Panc1 (cell line): ENCODE results near the gene DNAJB4. TPM values are rescaled to one million over a fixed set of nuclear protein-coding genes. Genes with fewer than 3 reads are reported as not detected.

ENCODE experiments used
- ATAC-seq: fragments of 200-7000 bp; cut with Tn5 transposase; 2 replicates; pipeline ENCODE4 v1.9.1; 2020; ENCODE audit warnings: mild to moderate bottlenecking, moderate library complexity
- BruUV-seq: library from RNA; stranded (reverse); fragments of 400-500 nt; replicated peaks from 2 replicates; lab custom pipeline; 2021; lab: Mats Ljungman, UMichigan
- CTCF ChIA-PET: fragments of 300-600 bp; sonication (Branson Sonifier 250); formaldehyde crosslinking; loops from one replicate; lab custom pipeline; 2022; ENCODE audit warnings: antibody characterized with exemption; lab: Charles Lee
- POLR2A ChIA-PET: fragments of 300-600 bp; sonication (Branson Sonifier 250); formaldehyde crosslinking; loops from one replicate; lab custom pipeline; 2022; ENCODE audit warnings: antibody characterized with exemption; lab: Charles Lee
- DNase-seq: peaks from one replicate; pipeline ENCODE4 v3.0.0-alpha.2; 2010; ENCODE audit warnings: low read depth, low spot score
- H3K27ac ChIP-seq: 2 replicates; pipeline ENCODE4 v1.5.1; 2011; ENCODE audit warnings: mild to moderate bottlenecking, low read length, inconsistent platforms
- H3K27me3 ChIP-seq: fragments of 200-500 bp; sonication (Bioruptor generic); 2 replicates; pipeline ENCODE4 v1.6.0; 2014; ENCODE audit warnings: low read length, inconsistent platforms; ENCODE audit not compliant: control insufficient read depth, insufficient read depth
- H3K36me3 ChIP-seq: fragments of 200-500 bp; sonication (Bioruptor generic); 2 replicates; pipeline ENCODE4 v1.5.1; 2014; ENCODE audit warnings: inconsistent platforms, mild to moderate bottlenecking, low read length, moderate library complexity; ENCODE audit not compliant: control insufficient read depth, insufficient read depth
- H3K4me1 ChIP-seq: 2 replicates; pipeline ENCODE4 v1.5.1; 2011; ENCODE audit warnings: inconsistent platforms, mild to moderate bottlenecking, low read length, moderate library complexity; ENCODE audit not compliant: control insufficient read depth, insufficient read depth
- H3K4me3 ChIP-seq, 2 experiments: 2 replicates each; pipeline ENCODE4 v1.5.1; 2011 to 2012; ENCODE audit warnings: low read depth in 2 of 2, low read length in 2 of 2, mild to moderate bottlenecking in 2 of 2, inconsistent platforms in 1 of 2, moderate library complexity in 1 of 2
- H3K9me3 ChIP-seq: fragments of 200-500 bp; sonication (Bioruptor generic); 2 replicates; pipeline ENCODE4 v1.5.1; 2014; ENCODE audit warnings: low read depth, mild to moderate bottlenecking, inconsistent platforms, low read length, moderate library complexity; ENCODE audit not compliant: control insufficient read depth, insufficient read depth
- CTCF ChIP-seq: fragments of 450-650 bp; IDR thresholded peaks from 2 replicates; pipeline ENCODE4 v1.5.1; 2017; ENCODE audit warnings: mild to moderate bottlenecking
- POLR2AphosphoS5 ChIP-seq: IDR thresholded peaks from 2 replicates; pipeline ENCODE4 v1.6.1; 2012; ENCODE audit warnings: mild to moderate bottlenecking, low read depth, low read length, moderate library complexity
- REST ChIP-seq, 2 experiments: IDR thresholded peaks; 2 replicates each; pipeline ENCODE4 v1.6.1; 2011 to 2012; ENCODE audit warnings: low read depth in 2 of 2, control low read depth in 1 of 2, low read length in 1 of 2, mild to moderate bottlenecking in 1 of 2, moderate library complexity in 1 of 2; ENCODE audit not compliant: insufficient read depth in 1 of 2
- SIN3A ChIP-seq: IDR thresholded peaks from 2 replicates; pipeline ENCODE4 v1.6.1; 2012; ENCODE audit warnings: low read depth, mild to moderate bottlenecking, low read length, moderate library complexity, borderline replicate concordance; ENCODE audit not compliant: insufficient read depth
- TCF7L2 ChIP-seq: IDR thresholded peaks from 2 replicates; pipeline ENCODE4 v1.6.1; 2011; ENCODE audit warnings: mild to moderate bottlenecking, low read depth, low read length, inconsistent platforms
- in situ Hi-C: cut with HindIII; loops from 2 replicates; pipeline ENCODE4 v1.10.0; 2016; ENCODE audit warnings: low sequenced_read_pairs, low pct_unique_long_range_greater_than_20kb
- intact Hi-C: fragments of 100-400 bp; cut with micrococcal nuclease; formaldehyde crosslinking; loops from one replicate; pipeline ENCODE4 v1.10.0; 2022; ENCODE audit not compliant: unreplicated experiment
- total RNA-seq: library from RNA; stranded (reverse); gene quantifications from one replicate; pipeline ENCODE4 v1.2.1, GENCODE V29; 2021; ENCODE audit not compliant: unreplicated experiment

The DNAJB4 gene
- total RNA-seq, 1 experiment from 2014 or later, result 14.9 TPM

GRCh38 chr1:78047631-78048030, 42.9 kb downstream of the DNAJB4 start:
- H3K36me3 ChIP-seq, result no peaks in the 10 kb centered on the region
- no peak overlapping the region for H3K4me3 ChIP-seq
- H3K9me3 ChIP-seq, result no peaks in the 10 kb centered on the region
- intact Hi-C loops, result no loop called here
- CTCF ChIA-PET, result no interaction called here
- BruUV-seq, result no TSS peak
- H3K27ac ChIP-seq, result no peak overlapping the region
- POLR2A ChIA-PET, result no interaction called here
- ATAC-seq, result no peak
- peaks cover 27% of the 10 kb centered on the region for H3K27me3 ChIP-seq
- TF ChIP-seq CTCF (no peak), REST (IDR thresholded peaks at IDR 0.05; ENCODE audit: insufficient read depth in 1 of 2, low read depth in 2 of 2, low read length in 1 of 2) (no peak), TCF7L2 (no peak), POLR2AphosphoS5 (no peak), SIN3A (no peak)
- H3K4me1 ChIP-seq, result peaks cover 4% of the 10 kb centered on the region
- DNase-seq, result no peak
- in situ Hi-C loops, result no loop called here

- BruUV-seq, result no TSS peak
- Histone ChIP-seq H3K27ac (no peak overlapping the region), H3K27me3 (peaks cover 24% of the 10 kb centered on the region), H3K4me1 (peaks cover 4% of the 10 kb centered on the region), H3K36me3 (no peaks in the 10 kb centered on the region), H3K4me3 (no peak overlapping the region), H3K9me3 (no peaks in the 10 kb centered on the region)
- in situ Hi-C loops (no loop called here), intact Hi-C loops (no loop called here)
- TF ChIP-seq CTCF (no peak), TCF7L2 (no peak), POLR2AphosphoS5 (no peak), REST (IDR thresholded peaks at IDR 0.05; ENCODE audit: insufficient read depth in 1 of 2, low read depth in 2 of 2, low read length in 1 of 2) (no peak), SIN3A (no peak)
- POLR2A ChIA-PET, result no interaction called here
- DNase-seq, result no peak
- ATAC-seq, result no peak
- CTCF ChIA-PET, result interaction anchor here (0.7 kb wide), 1 partner anchor 40 kb away, joined by 3 read pairs; no protein-coding TSS in a partner anchor
Measured at GRCh38 chr1:78048446-78048845, 43.7 kb downstream of the DNAJB4 start.
